HG02678 (cell line): ENCODE results near the gene ERAP2.
"Not testable (repeated sequence)": the region's sequence is repeated elsewhere in the genome, so short reads cannot be mapped to it uniquely, and the experiment has no call there.

Source experiments
- ATAC-seq: cut with Tn5 transposase; IDR thresholded peaks from one replicate; pipeline ENCODE4 v1.9.1; 2021; ENCODE audit warnings: mild to moderate bottlenecking, moderate library complexity; ENCODE audit not compliant: unreplicated experiment

Gene ERAP2

DNA sequence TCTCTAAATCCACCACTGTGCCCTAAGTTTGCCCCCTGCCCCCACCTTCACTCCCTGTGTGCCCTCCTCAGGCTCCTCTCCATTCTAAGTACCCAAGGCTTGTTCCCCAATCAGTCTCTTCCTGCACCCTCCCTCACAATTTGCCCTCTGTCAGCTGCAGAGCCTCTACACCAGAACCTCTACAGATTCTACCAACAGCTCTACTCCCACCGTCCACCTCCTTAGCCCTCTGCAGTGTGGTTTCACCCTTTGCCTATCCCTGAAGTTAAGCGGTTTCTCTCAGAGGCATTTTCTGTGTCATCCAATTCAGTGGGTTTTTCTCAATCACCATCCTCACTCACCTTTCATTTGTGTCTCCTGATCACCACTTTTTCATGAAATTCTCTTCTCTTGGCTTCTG lies 13.2 kb upstream of the ERAP2 start:
- ATAC-seq, result no peak

DNA sequence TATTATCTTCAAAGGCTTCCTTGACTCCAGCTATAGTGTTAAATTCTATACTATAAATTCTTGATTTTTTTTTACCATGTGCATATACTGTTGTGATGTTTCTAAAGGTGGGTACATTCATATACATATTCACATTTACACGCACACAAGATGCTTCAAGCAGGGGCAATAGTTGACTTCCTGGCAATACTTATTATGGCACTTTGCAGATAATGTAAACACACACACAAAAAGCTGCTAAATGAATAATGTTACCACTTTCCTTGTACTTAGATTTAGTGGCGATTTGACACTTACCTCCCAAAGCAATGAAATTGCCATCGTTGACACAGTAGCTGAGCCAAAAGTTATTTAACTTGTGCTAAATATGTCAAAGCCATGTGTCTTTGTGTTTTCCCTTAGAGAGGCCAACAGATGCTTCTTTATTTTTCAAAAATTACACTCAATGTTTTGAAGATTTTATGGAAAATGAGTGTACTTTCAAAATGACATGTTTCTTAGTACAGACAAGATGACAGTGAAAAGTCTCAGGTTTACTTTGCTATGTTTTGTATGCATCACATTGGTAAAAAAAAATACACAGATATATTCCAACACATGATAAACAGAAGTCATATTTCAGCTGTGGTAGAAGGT lies 12.2 kb upstream of the ERAP2 start:
- ATAC-seq, result no peak

DNA sequence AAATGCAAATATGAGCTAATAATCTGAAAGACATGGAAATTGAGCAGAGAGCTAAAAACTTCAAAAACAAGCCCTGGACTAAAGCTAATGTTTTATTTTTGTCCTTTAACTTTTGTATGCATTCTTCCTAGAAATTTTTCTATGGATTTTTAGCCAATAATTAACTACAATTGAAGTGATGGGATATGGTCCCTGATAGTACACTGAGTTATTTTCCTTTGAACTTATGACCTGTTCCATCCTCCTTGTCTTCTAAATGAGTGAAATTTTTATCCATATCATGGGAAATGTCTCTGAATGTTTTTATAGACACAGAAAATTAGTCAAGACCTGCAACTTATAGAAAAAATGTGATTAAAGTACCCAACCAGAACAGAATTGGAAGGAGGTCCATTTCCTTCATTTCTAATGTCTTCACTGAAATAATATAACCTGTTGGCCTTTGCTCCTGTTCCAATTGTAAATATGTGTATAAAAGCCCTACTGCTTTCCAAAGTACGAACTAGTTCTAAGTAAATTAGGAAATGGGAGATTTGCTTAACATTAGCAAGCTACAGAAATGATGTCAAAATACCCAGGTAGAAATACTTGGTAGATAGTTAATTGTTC lies 11.3 kb upstream of the ERAP2 start:
- ATAC-seq, result no peak

DNA sequence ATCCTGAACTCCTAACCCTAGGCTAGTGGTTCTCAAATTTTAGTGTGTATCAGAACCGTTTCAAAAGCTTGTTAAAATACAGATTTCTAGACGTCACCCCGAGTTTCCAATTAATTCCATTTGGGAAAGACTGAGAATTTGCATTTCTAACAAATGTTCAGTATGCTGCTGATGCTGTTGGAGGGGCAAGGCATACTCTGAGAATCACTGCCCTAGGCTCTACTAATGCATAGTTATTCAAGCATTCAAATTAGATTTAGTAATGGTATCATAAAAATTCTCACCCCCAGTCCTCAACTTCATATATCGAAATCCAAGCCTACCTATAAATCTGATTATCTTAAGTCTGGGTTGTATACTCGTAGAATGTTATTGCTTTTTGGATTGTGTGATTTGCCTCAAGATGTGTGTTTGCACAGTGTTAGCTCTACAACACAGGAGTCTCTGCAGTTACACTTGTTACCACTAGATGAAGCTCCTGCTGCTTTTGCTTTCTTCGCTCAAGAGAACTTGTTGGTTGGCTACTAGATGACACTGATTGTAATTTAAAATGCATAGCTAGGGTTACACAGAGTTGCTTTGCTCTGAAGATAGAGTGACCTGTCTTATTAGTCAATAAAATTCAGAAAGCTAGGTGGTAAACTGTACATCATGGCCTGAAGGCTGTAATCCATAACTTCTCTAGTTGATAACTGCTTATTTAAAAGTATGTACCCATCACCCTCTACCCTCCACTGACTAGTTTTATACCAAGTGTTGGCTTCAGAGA lies 7.5 kb upstream of the ERAP2 start:
- peak; percentile 71 for ATAC-seq

DNA sequence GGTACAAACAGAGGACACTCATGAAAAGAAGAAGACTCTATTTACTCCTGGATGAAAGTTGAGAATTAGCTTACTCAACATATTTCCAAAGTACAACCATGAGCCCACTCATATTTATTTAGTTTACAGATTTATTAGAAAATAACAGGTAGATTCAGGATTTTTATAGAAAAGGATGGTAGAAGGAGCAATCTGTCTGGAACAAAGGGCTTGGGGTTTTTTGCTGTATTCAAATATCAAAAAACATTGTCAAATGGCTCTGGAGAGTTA lies 7.0 kb upstream of the ERAP2 start:
- ATAC-seq, result no peak

DNA sequence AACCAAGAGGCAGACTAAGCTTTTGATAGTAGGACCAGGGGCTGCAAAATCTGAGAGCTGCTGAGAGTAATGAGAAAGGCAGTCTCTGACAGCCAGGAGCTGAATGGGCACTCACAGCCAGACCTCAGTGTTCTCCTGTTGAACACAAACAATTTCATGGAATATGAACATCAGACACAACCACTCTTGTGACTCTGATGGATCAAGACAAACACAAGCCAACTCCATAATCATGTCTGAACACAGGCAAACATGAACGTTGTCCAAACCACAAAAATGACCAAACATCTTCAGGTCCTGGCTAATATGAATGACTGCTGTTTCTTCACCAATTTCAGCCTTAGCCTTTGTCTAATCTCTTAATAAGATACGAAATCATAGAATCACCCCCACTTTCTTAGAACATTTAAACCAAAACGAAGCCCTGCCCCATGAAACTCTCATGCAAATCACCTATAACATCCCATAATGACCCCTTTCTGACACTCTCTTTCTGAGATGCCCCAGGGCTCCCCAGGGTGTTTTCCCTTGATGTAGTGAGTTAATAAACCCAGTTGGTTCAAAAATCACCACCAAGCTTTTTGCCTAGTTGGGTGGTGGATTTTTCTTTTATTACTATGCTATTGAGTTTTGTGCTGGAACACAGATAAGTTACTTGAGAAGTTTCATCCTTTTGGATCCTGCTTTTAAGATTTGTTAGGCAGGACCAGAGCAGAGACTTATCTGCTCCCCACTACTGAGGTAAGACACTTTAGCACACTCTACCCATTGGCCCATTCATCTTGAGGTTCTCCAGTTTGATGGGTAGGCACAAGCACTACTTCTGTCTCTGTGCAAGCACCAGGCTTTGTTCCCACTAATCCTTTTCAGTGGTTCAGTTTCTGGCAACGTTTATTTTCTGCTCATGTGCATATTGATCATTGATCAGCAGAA lies 5.9 kb upstream of the ERAP2 start:
- ATAC-seq, result peak; percentile 79

DNA sequence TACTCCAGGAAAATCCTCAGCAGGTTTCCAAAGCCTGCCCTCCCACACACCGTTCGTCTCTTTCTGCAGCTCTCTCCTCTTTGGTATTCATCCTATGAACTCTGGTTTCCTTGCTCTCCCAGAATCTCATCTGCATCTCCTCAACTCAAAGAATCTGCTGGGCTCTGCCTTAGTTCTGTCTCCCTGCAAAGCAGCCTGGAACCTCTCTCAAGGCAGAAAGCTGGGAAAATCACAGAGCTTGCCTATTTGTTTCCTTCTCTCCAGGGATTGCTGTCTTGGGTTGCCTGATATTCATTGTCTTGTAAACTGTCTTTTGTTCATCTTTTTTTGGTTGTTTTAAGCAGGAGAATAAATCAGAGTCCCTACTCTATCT lies 5.3 kb upstream of the ERAP2 start:
- ATAC-seq, result no peak

DNA sequence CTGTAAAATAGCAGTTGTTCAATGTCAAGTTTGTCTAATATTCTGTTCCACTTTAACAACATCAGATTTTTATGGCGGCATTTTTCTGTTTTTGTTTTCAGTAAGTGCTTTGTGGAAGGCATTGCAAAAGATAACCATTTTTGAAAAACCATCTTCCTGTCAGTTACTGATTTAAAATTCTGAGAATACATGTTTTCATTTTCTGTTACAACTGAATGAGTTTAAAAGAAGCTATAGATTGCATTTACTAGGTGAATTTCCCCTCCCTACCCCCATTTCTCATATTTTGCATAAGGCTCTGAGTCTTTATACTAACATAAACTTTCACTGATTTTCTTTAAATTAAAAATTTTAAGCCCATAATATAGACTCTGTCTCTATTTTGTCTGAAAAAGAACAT lies 4.6 kb upstream of the ERAP2 start:
- no peak for ATAC-seq

DNA sequence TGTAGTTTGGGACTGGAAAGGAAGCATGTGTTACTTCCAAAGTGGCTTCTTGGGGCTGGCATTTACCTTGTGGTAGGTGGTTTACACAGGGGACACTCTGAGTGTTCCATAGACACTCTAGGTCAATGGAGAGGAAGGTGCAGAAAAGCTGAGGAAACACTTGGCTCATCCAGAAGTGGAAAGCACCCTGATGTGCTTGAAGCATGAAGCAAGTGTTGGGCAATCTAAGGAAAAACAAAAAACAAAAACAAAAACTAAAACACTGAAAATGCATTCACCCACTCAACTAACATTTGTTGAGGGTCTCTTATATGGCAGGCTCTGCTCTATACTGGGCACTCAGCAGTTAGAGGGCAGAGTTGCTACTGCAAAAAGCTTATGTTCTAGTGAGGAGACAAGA lies 2.9 kb upstream of the ERAP2 start:
- ATAC-seq, result no peak

DNA sequence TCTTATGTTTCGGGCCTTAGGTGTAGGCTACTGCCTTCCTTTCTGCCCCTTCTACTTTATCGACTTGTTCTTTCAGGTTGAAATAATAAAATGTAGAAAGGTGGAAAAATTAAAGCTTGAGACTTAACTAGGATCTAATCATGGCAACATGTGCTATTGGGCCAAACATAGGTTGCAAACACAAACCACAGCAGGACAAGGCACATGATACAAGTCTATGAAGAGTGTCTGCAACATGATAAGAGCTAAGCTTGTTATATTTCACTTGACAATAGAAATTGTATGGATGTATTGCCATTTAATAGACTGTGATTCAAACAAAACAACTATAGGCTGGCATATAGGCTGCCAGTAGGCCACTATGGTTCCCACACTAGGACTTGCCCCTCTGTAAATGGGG lies 1.7 kb upstream of the ERAP2 start:
- no peak for ATAC-seq

DNA sequence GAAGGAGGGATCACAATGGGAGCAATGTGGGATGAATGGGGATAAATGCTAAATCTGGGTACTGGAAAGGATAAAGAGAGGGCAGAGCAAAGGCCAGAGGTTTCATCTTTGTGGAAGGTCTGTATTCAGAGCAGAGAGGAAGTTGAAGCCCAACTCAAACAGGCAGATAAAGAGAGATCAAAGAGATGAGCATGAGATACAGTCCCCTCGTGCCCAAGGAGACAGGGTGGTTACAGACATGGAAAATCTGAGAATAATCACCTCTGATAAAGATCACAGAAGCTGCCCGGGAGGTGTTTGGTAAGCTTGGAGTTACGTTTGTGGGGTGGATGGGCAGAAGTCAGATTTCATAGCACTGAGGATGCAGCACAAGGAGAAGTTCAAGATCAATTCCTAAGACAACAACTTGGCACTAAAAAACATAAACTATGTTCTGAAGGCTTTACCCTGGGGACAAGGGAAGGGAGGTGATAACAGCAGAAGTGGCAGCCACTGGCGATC lies 459 bp upstream of the ERAP2 start:
- ATAC-seq, result peak; percentile 7

DNA sequence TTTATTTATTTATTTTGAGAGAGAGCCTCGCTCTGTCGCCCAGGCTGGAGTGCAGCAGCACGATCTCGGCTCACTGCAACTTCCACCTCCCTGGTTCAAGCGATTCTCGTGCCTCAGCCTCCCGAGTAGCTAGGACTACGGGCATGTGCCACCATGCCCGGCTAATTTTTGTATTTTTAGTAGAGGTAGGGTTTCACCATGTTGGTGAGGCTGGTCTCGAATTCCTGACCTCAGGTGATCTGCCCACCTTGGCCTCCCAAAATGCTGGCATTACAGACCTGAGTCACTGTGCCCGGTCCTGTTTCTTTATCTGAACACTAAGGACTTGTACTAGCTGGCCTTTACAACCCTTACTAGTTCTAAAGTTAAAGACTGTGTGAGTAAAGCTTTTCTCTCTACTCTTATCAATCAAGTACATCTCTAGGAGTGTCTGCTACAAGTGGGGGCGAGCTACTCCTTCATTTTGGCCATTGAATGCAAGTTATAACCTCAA lies 723 bp downstream of the ERAP2 start:
- not testable (repeated sequence) for ATAC-seq

DNA sequence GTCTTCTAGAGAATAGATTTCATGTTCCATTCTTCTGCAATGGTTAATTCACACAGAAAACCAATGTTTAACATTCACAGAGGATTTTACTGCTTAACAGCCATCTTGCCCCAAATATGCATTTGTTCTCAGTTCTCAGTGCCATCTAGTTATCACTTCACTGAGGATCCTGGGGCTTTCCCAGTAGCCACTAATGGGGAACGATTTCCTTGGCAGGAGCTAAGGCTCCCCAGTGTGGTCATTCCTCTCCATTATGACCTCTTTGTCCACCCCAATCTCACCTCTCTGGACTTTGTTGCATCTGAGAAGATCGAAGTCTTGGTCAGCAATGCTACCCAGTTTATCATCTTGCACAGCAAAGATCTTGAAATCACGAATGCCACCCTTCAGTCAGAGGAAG lies 3.4 kb downstream of the ERAP2 start:
- no peak for ATAC-seq

DNA sequence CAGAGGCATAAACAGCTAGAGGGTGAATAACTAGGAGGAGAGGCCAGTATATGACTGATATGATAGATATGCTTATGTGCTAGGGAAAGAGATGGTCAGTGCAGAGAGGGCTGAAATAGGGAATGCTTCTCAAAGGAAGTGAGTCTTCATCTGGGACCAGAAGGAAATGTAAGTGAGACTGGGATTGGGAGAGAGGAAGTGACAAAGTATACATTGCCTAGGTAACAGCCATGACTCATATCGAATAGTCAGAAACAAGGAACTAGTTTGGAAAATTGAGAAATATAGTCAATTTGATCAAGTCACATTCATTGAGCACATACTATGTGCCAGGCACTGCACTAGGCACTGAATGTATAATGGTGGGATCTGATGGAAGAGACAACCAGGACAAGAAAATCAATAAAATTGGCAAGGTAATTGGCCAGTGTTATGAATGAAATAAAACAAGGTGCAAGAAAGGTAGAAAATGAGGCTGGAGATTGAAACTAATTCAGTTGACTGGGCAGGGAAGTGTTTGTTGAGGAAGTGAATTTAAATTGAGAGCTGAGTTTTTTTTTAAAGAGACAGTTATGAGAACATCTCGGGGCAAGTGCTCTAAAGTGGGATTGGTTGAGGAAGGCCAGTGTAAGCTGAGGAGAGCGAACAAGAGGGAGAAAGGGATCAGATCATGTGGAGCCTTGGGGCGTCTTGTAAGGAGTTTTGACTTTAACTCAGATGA lies 4.3 kb downstream of the ERAP2 start:
- ATAC-seq, result no peak

DNA sequence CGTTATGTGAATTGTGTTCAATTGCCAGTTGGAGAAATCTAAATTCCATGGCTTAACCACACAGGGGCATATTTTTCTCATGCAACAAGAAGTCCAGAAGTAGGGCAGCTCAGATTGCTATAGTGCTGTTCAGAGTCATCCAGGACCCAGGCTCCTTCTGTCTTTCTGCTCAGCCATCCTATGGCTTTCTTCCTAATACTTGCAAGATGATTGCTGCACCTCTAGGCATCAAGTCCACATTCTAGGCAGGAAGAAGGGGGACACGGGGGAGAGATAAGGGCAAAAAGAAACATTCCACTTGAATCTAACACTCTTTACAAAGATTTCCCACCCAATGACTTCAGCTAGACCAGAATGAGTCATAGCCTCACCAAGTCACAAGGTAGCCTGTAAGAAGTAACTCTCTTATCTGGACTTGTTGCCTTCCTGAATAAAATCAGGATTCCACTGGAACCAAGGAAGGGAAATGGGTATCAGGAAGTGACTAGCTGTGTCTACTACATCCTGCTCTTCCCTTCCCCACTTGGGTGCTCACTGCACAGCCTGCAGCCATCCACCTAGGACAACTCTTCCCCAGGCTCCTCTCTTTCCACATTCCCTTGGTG lies 5.3 kb downstream of the ERAP2 start:
- ATAC-seq, result no peak

DNA sequence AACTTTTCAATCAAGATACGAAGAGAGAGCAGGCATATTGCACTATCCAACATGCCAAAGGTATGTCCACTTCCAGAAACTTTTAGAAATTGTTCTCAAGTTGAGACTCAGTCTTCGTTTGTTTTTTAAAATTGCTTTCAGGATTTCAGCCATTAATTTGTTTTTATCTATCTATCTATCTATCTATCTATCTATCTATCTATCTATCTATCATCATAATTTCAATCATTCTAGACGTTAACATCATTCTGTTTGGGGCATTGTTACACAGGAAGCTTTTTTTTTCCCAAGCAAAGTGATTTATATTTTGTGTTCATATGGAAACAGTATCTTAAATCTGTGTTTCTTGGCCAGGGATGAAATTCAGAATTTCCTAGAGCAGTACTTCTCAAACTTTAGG lies 7.6 kb downstream of the ERAP2 start:
- ATAC-seq, result no peak

DNA sequence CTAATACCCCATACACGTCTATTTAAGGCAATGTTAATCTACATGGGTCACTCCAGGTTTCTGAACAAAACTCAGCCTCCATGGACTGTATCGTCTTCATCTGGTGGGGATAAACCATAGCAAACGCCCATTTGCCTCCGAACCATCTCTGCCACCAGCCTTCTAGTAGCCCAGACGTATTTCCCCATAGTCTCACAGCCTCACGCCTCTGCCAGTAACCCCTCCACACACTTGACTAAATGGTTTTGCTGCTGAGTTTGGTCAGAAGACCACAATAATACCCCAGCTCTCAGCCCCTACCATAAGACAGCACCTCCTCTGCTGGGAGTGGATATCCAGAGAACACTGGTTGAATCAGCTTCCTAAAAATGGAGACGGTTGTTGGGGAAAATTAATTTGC lies 8.7 kb downstream of the ERAP2 start:
- ATAC-seq, result no peak

DNA sequence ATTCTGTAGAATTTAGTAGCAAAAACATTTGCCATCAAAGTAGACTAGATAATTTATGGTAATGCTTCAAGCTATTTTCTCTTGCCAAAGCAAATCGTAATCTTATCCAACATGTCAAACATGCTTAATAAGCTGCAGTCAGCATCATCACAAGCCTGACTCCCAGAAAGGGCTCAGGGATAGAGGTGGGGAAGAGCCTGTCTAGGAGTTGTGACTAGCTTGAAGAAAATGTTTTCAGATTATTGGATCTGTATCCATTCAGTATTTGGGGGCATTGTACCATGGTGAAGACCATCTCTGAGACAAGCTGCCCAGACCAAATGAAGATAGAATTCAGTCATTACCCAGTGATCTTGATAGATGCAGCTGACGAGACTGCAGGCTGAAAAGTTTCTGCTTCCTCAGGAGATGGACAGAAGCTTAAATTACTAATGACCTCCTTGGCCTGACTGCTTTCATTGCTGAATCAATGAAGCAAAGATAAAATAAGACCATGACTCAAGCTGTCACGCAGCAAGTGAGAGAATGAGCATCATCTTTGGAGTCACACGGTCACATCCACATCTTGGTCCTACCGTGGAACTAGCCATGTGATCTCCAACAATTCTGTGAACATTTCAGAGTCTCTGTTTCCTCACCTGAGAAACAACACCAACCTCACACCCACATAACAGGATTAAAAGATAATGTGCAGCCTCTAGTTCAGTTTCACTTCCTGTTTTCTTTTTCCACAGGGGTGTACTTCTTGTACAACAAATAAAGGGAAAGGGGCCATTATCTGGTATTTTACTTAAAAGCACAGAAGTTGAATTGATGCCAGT lies 9.4 kb downstream of the ERAP2 start:
- ATAC-seq, result peak; percentile 86

DNA sequence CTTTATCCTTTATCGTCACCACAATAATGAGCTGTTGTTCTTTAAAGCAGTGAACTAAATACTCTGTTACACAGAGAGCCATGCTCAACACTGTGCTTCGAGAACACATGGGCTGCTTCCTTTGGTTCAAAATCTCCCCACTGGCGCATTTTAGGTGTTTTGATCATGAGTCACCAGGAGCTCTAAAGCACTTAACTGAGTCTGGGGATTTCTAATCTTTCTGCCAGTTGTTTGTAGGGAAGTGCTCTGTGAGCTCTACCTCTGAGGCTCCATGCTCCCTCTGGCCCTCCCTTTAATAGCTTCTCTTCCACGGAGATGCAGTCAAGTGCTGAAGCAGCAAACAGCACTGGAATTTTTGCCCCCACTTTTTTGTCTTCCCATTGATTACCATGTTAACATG lies 17.0 kb downstream of the ERAP2 start:
- no peak for ATAC-seq
